HG02763 (cell line): ENCODE measurements around the gene LMO2.

ENCODE experiments used
- ATAC-seq: cut with Tn5 transposase; IDR thresholded peaks from one replicate; pipeline ENCODE4 v1.9.1; 2021; ENCODE audit warnings: mild to moderate bottlenecking, moderate library complexity; ENCODE audit not compliant: unreplicated experiment

Gene LMO2

GRCh38 chr11:33892906-33893594 is 1.2 kb upstream of the LMO2 start:
- no peak for ATAC-seq

- no peak for ATAC-seq
Measured at GRCh38 chr11:33889821-33890378, 2.0 kb downstream of the LMO2 start.

- ATAC-seq, result no peak
Measured at GRCh38 chr11:33889296-33889695, 2.6 kb downstream of the LMO2 start.

- ATAC-seq, result no peak
Measured at GRCh38 chr11:33887886-33888285, 4.0 kb downstream of the LMO2 start.

GRCh38 chr11:33885338-33886005 is 6.4 kb downstream of the LMO2 start:
- ATAC-seq, result no peak

GRCh38 chr11:33884601-33885000 is 7.3 kb downstream of the LMO2 start:
- no peak for ATAC-seq

GRCh38 chr11:33884035-33884434 is 7.8 kb downstream of the LMO2 start:
- ATAC-seq, result no peak

GRCh38 chr11:33881651-33882503 is 10.0 kb downstream of the LMO2 start:
- no peak for ATAC-seq

- ATAC-seq, result no peak
Measured at GRCh38 chr11:33880979-33881378, 10.9 kb downstream of the LMO2 start.

- ATAC-seq, result no peak
Measured at GRCh38 chr11:33879375-33879774, 12.5 kb downstream of the LMO2 start.

GRCh38 chr11:33877038-33877437 is 14.8 kb downstream of the LMO2 start:
- ATAC-seq, result no peak

- ATAC-seq, result no peak
Measured at GRCh38 chr11:33875621-33876294, 16.1 kb downstream of the LMO2 start.

GRCh38 chr11:33874910-33875490 is 16.9 kb downstream of the LMO2 start:
- no peak for ATAC-seq

- no peak for ATAC-seq
Measured at GRCh38 chr11:33874433-33874832, 17.4 kb downstream of the LMO2 start.

GRCh38 chr11:33869481-33870422 is 22.1 kb downstream of the LMO2 start:
- no peak for ATAC-seq

GRCh38 chr11:33868647-33869461 is 23.0 kb downstream of the LMO2 start:
- ATAC-seq, result no peak

GRCh38 chr11:33867996-33868646 is 23.8 kb downstream of the LMO2 start:
- no peak for ATAC-seq

- ATAC-seq, result no peak
Measured at GRCh38 chr11:33867561-33867960, 24.3 kb downstream of the LMO2 start.
